ENCODE results near the gene SECISBP2.
"Not testable (repeated sequence)": the region's sequence is repeated elsewhere in the genome, so short reads cannot be mapped to it uniquely, and the experiment has no call there.

The SECISBP2 gene

GRCh38 chr9:89309608-89310474, 8.5 kb upstream of the SECISBP2 start:
- DNase-seq: no peak

- peak; percentile 99 for DNase-seq
These were observed 7.6 kb upstream of the SECISBP2 start, which contains the start of gene CKS2 for GRCh38 chr9:89310475-89311345. Gene CKS2, plus strand, starts transcription at chr9:89311195. Its CDS starts 98 bp downstream, at chr9:89311293.

- no peak for DNase-seq
These were observed 6.7 kb upstream of the SECISBP2 start for GRCh38 chr9:89311346-89312221.

GRCh38 chr9:89312222-89312571, 6.1 kb upstream of the SECISBP2 start:
- no peak for DNase-seq

GRCh38 chr9:89313842-89314241, 4.5 kb upstream of the SECISBP2 start:
- DNase-seq: no peak

GRCh38 chr9:89314955-89315354, 3.3 kb upstream of the SECISBP2 start:
- no peak for DNase-seq

- no peak for DNase-seq
These were observed 2.8 kb upstream of the SECISBP2 start for GRCh38 chr9:89315482-89315881.

- no peak for DNase-seq
These were observed 1.0 kb upstream of the SECISBP2 start for GRCh38 chr9:89317282-89317681.

GRCh38 chr9:89319015-89319905, 960 bp downstream of the SECISBP2 start:
- no peak for DNase-seq

- no peak for DNase-seq
These were observed 5.1 kb downstream of the SECISBP2 start for GRCh38 chr9:89323390-89323789.

- DNase-seq: no peak
These were observed 7.4 kb downstream of the SECISBP2 start for GRCh38 chr9:89325733-89326132.

GRCh38 chr9:89328064-89328463, 9.8 kb downstream of the SECISBP2 start:
- no peak for DNase-seq

GRCh38 chr9:89329917-89330316, 11.6 kb downstream of the SECISBP2 start:
- no peak for DNase-seq

GRCh38 chr9:89330513-89330912, 12.2 kb downstream of the SECISBP2 start:
- DNase-seq: no peak

- no peak for DNase-seq
These were observed 21.5 kb downstream of the SECISBP2 start for GRCh38 chr9:89339807-89340206.

GRCh38 chr9:89340332-89340731, 22.0 kb downstream of the SECISBP2 start:
- DNase-seq: no peak

GRCh38 chr9:89342213-89342612, 23.9 kb downstream of the SECISBP2 start:
- no peak for DNase-seq

GRCh38 chr9:89342948-89343347, 24.6 kb downstream of the SECISBP2 start:
- no peak for DNase-seq

- not testable (repeated sequence) for DNase-seq
These were observed 25.5 kb downstream of the SECISBP2 start for GRCh38 chr9:89343812-89344211.

- no peak for DNase-seq
These were observed 27.2 kb downstream of the SECISBP2 start for GRCh38 chr9:89345476-89345875.

- DNase-seq: no peak
These were observed 28.4 kb downstream of the SECISBP2 start for GRCh38 chr9:89346696-89347095.

- no peak for DNase-seq
These were observed 29.4 kb downstream of the SECISBP2 start for GRCh38 chr9:89347651-89348050.

Measured in activated effector memory CD4-positive, alpha-beta T cell treated with Interleukin-2 at 50 U/mL for 16 hours (primary cell).